Mammary epithelial cell (primary cell): ENCODE data around the gene SLX4.

Experiments
- EZH2 ChIP-seq: IDR thresholded peaks from 2 replicates; pipeline ENCODE4 v1.6.1; 2012; ENCODE audit warnings: low read length, inconsistent platforms, borderline replicate concordance
- TF ChIP-seq, protein P1 (sequence below), 2 donors: IDR thresholded peaks in 1 of 2; conservative IDR thresholded peaks in 1 of 2; 2 replicates each; pipeline ENCODE4 v1.5.1; 2011 to 2012; ENCODE audit warnings: inconsistent platforms in 2 of 2, low read length in 2 of 2, mild to moderate bottlenecking in 2 of 2, control low read depth in 1 of 2, low read depth in 1 of 2; ENCODE audit not compliant: insufficient read depth in 1 of 2; ENCODE audit errors: extremely low read depth in 1 of 2

DNA sequence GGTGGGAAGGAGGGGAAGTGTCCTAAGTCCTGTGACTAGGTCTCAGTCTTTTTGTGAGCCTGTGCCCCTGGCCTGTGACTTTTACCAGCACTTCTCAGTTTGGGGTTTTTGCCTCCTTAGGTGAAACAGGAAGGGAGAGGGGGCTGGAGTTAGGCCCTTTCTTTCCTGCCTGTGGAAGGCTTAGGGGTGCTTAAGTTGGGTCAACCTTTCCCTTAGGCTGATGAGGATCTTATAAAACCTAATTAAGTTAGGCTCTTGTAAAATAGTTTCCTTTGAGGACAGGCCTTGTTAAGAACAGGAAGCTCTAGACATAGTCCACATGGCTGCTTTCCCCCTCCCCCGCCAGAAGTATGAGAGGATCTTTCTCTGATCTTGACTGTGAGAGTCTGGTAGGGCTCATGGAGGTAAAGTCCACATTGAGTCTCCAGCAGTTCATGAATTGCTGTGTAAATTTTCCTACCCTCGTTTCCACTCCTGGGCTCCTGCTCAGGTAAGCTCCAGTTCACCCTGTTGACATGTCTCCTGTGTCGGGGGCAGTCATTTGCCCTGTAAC is 26.0 kb upstream of the SLX4 start:
- TF ChIP-seq, protein P1, sequence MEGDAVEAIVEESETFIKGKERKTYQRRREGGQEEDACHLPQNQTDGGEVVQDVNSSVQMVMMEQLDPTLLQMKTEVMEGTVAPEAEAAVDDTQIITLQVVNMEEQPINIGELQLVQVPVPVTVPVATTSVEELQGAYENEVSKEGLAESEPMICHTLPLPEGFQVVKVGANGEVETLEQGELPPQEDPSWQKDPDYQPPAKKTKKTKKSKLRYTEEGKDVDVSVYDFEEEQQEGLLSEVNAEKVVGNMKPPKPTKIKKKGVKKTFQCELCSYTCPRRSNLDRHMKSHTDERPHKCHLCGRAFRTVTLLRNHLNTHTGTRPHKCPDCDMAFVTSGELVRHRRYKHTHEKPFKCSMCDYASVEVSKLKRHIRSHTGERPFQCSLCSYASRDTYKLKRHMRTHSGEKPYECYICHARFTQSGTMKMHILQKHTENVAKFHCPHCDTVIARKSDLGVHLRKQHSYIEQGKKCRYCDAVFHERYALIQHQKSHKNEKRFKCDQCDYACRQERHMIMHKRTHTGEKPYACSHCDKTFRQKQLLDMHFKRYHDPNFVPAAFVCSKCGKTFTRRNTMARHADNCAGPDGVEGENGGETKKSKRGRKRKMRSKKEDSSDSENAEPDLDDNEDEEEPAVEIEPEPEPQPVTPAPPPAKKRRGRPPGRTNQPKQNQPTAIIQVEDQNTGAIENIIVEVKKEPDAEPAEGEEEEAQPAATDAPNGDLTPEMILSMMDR (conservative IDR thresholded peaks at IDR 0.05 in 1 of 2, IDR thresholded peaks at IDR 0.05 in 1 of 2; ENCODE audit: extremely low read depth in 1 of 2, insufficient read depth in 1 of 2, low read depth in 1 of 2, low read length in 2 of 2) = no peak
- TF ChIP-seq EZH2 = no peak
